DOHH2 (cell line): ENCODE data around the gene KRTAP4-3.

ENCODE experiments used
- EZH2phosphoT487 ChIP-seq: fragments of 200-600 bp; sonication (generic); IDR thresholded peaks from 2 replicates; pipeline ENCODE4 v1.6.1; 2017; ENCODE audit warnings: borderline replicate concordance, mild to moderate bottlenecking, antibody characterized with exemption, low read length, moderate library complexity, mixed read lengths
- TF ChIP-seq, protein P1 (sequence below): fragments of 200-600 bp; sonication (generic); IDR thresholded peaks from one replicate; pipeline ENCODE4 v1.5.1; 2014; ENCODE audit warnings: antibody characterized with exemption, mild to moderate bottlenecking, low read depth, low read length; ENCODE audit not compliant: poor library complexity, severe bottlenecking

DNA sequence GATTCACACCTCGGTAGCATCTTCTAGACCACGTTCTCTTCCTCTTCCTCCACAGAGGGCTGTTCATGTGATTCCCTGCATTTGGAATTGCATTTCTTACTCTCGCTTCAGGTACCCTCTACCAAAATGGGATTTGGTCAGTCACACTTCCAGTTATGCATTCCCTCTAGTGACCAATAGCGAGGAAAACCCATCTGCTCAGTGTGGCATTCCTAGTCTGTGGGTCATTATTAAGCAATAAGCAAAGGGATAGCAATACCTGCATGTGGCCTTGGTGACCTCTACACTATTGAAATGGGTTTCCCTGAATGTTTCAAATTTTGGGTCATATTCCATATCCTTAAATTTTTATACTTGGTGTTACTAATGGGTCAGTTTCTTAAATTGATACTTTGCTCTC lies 18.0 kb downstream of the KRTAP4-3 start:
- TF ChIP-seq, protein P1, sequence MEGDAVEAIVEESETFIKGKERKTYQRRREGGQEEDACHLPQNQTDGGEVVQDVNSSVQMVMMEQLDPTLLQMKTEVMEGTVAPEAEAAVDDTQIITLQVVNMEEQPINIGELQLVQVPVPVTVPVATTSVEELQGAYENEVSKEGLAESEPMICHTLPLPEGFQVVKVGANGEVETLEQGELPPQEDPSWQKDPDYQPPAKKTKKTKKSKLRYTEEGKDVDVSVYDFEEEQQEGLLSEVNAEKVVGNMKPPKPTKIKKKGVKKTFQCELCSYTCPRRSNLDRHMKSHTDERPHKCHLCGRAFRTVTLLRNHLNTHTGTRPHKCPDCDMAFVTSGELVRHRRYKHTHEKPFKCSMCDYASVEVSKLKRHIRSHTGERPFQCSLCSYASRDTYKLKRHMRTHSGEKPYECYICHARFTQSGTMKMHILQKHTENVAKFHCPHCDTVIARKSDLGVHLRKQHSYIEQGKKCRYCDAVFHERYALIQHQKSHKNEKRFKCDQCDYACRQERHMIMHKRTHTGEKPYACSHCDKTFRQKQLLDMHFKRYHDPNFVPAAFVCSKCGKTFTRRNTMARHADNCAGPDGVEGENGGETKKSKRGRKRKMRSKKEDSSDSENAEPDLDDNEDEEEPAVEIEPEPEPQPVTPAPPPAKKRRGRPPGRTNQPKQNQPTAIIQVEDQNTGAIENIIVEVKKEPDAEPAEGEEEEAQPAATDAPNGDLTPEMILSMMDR = no peak
- TF ChIP-seq EZH2phosphoT487 = no peak
